NCI-H82 (cell line): Measurements from ENCODE around the gene SUSD5.

Experiments
- DNase-seq: peaks from one replicate; lab custom pipeline; 2025; lab: John Stamatoyannopoulos, UW

The SUSD5 gene

GRCh38 chr3:33218446-33219174 is at the start of gene SUSD5:
SUSD5 (minus strand) TSS chr3:33218810; CDS start chr3:33218797, 13 bp downstream.
- peak; percentile 34 for DNase-seq

DNA sequence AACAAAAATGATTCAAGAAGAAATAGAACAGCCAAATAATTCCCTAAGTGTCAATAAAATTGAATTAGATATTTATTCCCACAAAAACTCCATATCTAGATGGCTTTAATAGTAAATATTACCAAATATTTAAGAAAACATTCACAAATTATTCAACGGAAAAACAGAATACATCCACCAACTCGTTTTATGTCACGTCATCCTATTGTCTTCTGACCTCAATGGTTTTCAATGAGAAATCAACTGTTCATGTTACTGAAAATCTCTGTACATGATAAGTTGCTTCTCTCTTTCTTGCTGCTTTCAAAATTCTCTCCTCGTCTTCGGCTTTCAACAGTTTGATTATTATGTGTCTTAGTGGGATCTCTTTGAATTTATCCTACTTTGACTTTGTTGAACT is 41.5 kb upstream of the SUSD5 start:
- no peak for DNase-seq

- peak; percentile 93 for DNase-seq
Observed at GRCh38 chr3:33256249-33256648, 37.6 kb upstream of the SUSD5 start.

DNA sequence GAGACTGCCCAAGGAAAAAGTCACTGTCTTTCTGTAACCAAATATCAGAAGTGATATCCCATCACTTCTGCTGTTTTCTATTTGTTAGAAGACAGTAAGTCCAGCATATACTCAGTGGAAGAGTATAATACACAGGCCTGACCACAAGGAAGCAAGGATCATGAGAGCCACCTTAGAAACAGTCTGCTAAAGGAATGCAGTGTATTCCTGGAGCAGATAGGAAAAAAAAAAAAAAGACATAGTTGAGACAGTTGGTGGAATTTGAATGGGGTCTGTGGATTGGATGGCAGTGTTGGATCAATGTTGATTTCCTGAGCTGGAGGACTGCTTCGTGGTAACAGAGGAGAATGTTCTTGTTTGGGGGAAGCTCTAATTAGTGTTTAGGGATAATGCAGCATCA is 32.1 kb upstream of the SUSD5 start:
- no peak for DNase-seq

DNA sequence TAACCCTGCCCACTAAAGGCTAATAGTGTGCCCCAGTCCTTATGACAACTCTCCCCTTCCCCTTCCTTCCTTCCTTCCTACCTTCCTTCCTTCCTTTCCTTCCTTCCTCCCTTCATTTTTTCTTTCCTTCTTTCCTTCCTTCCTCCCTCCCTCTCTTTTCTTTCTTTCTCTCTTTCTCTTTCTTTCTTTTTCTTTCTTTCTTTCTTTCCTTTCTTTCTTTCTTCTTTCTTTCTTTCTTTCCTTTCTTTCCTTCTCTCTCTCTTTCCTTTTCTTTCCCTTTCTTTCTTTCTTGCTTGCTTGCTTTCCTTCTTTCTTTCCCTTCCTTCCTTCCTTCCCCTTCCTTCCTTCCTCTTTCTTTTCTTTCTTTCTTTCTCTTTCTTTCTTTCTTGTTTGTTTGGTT is 28.2 kb upstream of the SUSD5 start:
- DNase-seq, result no peak

DNA sequence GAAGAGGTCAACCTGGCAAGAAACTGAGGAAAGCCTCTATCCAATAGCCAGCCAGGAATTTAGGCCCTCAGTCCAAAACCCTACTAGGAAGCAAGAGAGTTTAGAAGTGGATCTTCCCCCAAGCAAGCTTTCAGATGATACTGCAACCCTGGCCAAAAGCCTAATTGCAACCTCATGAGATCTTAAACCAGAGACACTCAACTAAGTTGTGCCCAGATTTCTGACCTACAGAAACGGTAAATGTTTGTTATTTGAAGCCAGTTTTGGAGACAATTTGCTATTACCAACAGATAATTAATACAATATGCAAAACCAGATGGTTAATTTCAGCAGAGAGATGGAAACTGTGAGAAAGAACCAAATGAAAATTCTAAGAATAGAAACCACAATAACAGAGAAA is 21.7 kb upstream of the SUSD5 start:
- DNase-seq, result no peak

DNA sequence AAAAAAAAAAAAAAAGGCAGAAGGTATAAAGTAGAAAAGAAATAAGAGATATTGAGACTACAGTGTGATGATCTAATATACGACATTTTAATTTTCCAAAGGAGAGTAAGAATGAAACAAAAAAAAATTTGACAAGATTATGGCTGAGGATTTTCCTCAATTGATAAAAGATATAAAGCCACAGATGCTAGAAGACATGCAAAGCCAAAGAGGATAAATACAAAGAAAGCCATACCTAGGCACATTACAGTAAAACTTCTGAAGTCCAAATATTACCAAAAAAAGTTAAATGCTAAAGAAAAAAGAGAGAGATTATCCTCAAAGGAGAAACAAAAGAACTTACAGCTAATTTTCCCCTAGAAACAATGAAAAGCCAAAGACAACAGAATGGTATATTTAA is 20.3 kb upstream of the SUSD5 start:
- DNase-seq, result no peak

- no peak for DNase-seq
Observed at GRCh38 chr3:33237439-33237838, 18.8 kb upstream of the SUSD5 start.

- DNase-seq, result no peak
Observed at GRCh38 chr3:33236005-33236404, 17.4 kb upstream of the SUSD5 start.

- DNase-seq, result no peak
Observed at GRCh38 chr3:33233884-33234283, 15.3 kb upstream of the SUSD5 start.

DNA sequence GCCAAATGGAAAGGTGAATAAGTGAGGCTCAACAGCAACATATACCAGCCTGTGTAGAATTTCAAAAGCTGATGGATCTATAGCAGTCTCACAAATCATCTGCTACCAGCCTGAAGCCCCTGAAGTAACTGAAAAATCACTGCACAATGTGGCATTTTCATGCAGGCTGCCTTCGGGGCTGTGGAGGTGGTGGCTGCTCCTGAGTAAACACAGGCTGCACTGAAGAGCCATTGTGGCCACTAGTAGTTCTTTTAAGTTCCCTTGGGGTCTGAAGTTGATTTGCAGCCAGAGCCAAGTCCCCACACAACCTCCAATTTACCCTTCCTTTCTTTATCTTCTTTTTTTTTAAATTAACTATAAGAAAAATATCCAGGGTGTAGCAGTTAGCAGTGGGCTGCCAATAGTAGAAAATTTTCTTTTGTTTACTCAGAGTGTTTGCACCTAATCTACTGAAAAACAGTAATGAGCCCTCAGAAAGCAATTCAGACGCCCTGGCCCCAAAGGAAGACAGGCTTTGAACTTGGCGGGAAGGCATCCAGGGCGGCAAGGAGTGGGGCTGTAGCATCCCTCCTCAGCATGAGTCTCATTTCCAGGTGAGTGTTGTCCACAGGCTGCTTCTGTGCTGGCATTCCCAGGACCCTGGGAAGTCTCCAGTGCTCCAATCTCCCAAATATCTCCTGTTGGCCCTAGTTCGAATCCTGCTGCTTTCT is 13.3 kb upstream of the SUSD5 start:
- no peak for DNase-seq

DNA sequence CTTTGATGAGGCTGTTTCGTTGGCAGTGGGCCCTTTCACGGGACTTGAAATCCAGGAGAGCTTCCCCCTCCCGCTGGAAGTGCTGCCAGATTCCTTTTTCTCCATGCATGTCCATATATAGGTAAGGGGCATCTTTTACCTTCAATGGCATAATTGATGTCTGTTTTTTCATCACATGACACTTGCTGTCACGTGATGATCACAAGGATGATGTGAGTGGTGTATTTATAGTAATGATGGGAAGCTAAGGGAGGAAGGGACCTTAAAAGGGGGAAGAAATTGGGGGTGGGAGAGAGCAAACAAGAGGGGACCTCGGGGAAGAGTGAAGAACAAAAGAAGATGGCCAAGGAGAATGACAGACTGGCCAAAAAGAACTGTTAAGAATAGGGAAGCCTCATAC is 11.3 kb upstream of the SUSD5 start:
- DNase-seq, result no peak

DNA sequence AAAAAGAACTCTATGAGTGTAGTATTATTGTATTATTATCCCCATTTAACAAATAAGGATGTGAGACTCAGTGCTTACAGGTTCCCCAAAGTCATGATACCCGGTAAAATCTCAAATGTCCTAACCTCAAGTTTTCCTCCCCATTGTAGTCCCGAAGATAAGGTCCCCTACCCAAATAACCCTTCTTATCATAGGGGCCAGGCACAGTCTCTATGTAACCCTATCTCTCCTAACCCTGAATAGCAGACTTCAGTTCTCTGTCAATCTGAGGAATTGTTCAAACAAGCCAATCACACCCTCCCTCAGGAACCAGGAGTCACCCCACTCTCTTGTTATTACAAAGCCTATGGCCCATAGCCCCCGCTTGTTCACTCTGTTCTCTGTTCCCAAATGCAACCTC is 10.5 kb upstream of the SUSD5 start:
- no peak for DNase-seq

DNA sequence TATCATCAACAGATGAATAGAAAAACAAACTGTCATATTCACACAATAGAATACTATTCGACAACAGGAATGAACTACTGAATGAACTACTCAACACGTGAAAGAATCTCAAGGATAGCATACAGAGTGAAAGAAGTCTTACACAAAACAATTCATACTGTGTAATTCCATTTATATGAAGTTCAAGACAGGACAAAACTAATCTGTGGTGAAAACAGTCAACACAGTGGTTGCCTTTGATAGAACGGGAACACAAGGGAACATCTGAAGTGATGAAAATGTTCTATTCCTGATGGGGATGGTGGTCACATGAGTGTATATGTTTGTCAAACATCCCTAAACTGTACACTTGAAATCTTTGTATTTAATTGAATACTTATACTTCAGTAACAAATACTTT is 2.6 kb upstream of the SUSD5 start:
- no peak for DNase-seq

GRCh38 chr3:33219175-33219487 is 521 bp upstream of the SUSD5 start:
- DNase-seq, result no peak

DNA sequence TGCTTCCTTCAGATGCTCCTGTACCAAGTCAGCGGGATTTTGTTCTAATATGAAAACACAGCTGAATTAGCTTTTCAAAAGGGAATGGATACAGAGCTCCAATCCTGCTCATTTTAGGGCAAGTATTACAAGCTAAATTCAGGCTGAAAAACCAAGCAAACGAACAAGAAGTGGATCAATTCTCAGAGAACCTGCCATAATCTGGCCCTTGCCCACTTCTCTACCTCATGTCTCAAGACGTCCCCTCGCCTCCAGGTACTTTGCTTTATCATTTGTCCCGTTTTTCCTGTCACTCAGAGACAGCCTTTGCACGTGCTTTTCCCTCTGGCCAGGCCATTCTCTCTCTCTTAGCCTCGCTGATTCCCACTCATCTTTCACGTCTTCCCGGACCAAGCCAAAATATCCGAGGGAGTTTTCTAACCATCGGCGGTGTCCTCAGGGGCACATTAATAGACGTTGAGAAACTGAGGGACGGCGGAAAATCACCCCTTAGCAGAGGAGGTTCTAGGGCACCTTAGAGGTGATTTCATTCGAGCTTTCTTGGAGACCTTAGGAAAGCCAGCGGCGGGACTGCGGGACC is 654 bp downstream of the SUSD5 start:
- peak; percentile 12 for DNase-seq

DNA sequence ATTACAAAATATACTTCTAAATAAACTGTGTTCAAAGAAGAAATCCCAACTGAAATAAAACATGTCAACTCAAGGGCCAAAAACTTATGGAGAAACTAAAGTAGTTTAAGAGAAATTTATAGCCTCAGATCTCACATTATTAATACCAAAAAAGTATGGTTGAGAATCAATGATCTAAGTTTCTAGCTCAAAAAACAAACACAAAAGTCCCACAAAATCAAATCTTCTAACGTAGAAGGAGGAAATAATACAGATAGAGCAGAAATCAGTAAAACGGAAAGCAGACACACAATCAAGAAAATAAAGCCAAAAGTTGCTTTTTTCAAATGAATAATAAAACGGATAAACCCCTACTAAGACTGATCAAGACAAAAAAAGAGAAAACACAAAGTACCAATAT is 2.9 kb downstream of the SUSD5 start:
- DNase-seq, result no peak

DNA sequence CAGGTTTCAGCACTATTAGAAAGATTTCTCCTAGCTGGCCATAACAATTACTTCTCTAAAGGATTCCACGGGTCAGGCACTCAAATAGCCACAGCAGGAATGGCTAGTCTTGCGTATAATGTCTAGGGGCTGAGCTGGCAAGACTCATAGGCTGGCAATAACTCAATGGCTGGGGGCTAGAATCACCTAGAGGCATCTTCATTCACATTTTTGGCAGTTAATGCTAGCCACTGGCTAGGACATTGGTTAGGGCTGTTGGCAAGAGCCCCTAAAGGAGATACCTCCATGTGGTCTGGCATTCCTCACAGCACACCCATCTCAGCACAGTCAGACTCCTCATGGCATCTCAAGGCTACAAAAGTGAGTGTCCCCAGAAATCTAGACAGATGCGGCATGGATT is 6.2 kb downstream of the SUSD5 start:
- no peak for DNase-seq

- no peak for DNase-seq
Observed at GRCh38 chr3:33211444-33211843, 7.2 kb downstream of the SUSD5 start.

- DNase-seq, result no peak
Observed at GRCh38 chr3:33209357-33209756, 9.3 kb downstream of the SUSD5 start.

DNA sequence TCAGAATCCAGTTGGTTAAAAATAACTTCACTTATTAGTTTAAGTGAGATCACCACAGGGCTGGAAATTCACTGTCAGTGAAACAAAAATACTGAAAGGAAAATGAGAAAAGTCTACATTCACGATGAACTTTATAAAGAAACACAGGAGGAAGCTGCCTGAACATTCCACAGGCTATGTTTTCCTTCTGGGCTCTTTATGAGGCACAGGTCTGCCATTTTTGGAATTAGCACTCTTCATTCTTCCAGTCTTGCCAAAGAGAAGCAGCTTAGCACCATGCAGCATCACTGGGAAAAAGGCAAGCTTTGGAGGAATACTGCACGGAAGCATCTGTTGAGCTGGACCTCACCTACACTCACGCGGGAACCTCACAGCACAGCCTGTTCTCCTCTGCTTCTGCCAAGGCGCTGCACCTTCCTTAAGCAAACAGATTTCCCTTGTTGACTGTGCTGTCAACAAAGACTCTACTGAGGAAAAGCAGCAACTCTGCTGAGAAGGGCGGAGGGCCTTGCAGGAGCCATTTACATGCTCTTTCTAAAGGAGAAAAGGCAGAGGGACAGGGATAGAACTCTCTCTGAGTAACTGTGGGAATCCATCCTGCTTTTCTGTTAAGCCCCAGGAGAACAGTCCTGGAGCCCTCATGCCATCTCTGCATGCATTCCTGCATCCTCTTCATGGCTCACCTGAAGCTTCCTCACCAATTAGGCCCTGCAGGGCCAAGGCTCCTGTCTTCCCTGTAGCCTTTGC is 15.7 kb downstream of the SUSD5 start:
- DNase-seq, result no peak

- DNase-seq, result no peak
Observed at GRCh38 chr3:33201195-33201594, 17.4 kb downstream of the SUSD5 start.

- DNase-seq, result no peak
Observed at GRCh38 chr3:33196538-33196937, 22.1 kb downstream of the SUSD5 start.
